K562 (cell line): Measurements from ENCODE around the gene CRELD2. TPM values are rescaled to one million over a fixed set of nuclear protein-coding genes. Genes with fewer than 3 reads are reported as not detected.

Source experiments
- ATAC-seq: fragments of 200-7000 bp; cut with Tn5 transposase; 3 replicates; pipeline ENCODE4 v1.9.1; 2020; ENCODE audit warnings: moderate library complexity
- BruUV-seq: library from RNA; stranded (reverse); fragments of 400-500 nt; replicated peaks from 2 replicates; lab custom pipeline; 2021; lab: Mats Ljungman, UMichigan
- CTCF ChIA-PET: fragments of 300-600 bp; formaldehyde crosslinking; extraction: SDS; loops from one replicate; lab custom pipeline; 2021; ENCODE audit warnings: low intra/inter-chr PET ratio; lab: Yijun Ruan, JAX
- POLR2A ChIA-PET: fragments of 300-600, 350-650 bp; sonication (Branson Sonifier 250); formaldehyde crosslinking; extraction: SDS; loops from one replicate; lab custom pipeline; 2021; ENCODE audit warnings: antibody characterized with exemption, inconsistent platforms; lab: Yijun Ruan, JAX
- DNase-seq, 4 experiments: peaks; one replicate each; pipeline versions ENCODE4 v3.0.0 to v3.0.0-alpha.2; 2011 to 2018; ENCODE audit warnings: low spot score in 3 of 4, mixed read lengths in 3 of 4; ENCODE audit errors: extremely low read depth in 1 of 4
- FAIRE-seq: peaks from 2 replicates; lab custom pipeline; 2011; peaks lifted over from hg19 to GRCh38; lab: Jason Lieb, UNC
- H2AFZ ChIP-seq: 2 replicates; pipeline ENCODE4 v1.6.0; 2011; ENCODE audit warnings: low read depth, low read length, control low read depth, inconsistent platforms
- H3K27ac ChIP-seq: fragments of 200-600 bp; 3 replicates; pipeline ENCODE4 v1.8.0; 2011; ENCODE audit warnings: low read depth, mild to moderate bottlenecking, control low read depth, inconsistent platforms, low read length, moderate library complexity, mixed read lengths; ENCODE audit errors: extremely low read depth
- H3K27me3 ChIP-seq, 2 experiments: fragments of 300-600 bp in 1 of 2; 2 replicates in 1 of 2; 3 replicates in 1 of 2; pipeline versions ENCODE4 v1.6.0 to v1.8.0; 2011; ENCODE audit warnings: inconsistent platforms in 2 of 2, low read length in 2 of 2, mild to moderate bottlenecking in 1 of 2, mixed read lengths in 1 of 2, moderate library complexity in 1 of 2; ENCODE audit not compliant: control insufficient read depth in 2 of 2, insufficient read depth in 2 of 2
- H3K36me3 ChIP-seq: fragments of 300-600 bp; 3 replicates; pipeline ENCODE4 v1.8.0; 2011; ENCODE audit warnings: mild to moderate bottlenecking, low read length, inconsistent platforms; ENCODE audit not compliant: control insufficient read depth, insufficient read depth
- H3K4me1 ChIP-seq, 2 experiments: fragments of 200-600 bp in 1 of 2; replicated peaks in 1 of 2; 2 replicates in 1 of 2; 3 replicates in 1 of 2; pipeline versions ENCODE4 v1.5.1 to v1.8.0; 2011; ENCODE audit warnings: inconsistent platforms in 2 of 2, low read length in 2 of 2, mild to moderate bottlenecking in 1 of 2, mixed read lengths in 1 of 2, moderate library complexity in 1 of 2; ENCODE audit not compliant: control insufficient read depth in 2 of 2, insufficient read depth in 2 of 2
- H3K4me2 ChIP-seq: 2 replicates; pipeline ENCODE4 v1.6.1; 2011; ENCODE audit warnings: low read length, control low read depth, inconsistent platforms, mixed read lengths; ENCODE audit not compliant: insufficient read depth
- H3K4me3 ChIP-seq: fragments of 200-600 bp; sonication (generic), shearing (Covaris generic); 2 replicates; pipeline ENCODE4 v1.5.1; 2016; ENCODE audit warnings: control low read depth, inconsistent platforms
- H3K79me2 ChIP-seq: fragments of 200-600 bp; 3 replicates; pipeline ENCODE4 v1.8.0; 2011; ENCODE audit warnings: low read length, inconsistent platforms; ENCODE audit not compliant: control insufficient read depth, insufficient read depth
- H3K9ac ChIP-seq, 2 experiments: 2 replicates each; pipeline versions ENCODE4 v1.6.0 to v1.6.1; 2011; ENCODE audit warnings: low read depth in 2 of 2, low read length in 2 of 2, control low read depth in 1 of 2, inconsistent platforms in 1 of 2, mild to moderate bottlenecking in 1 of 2, mixed read lengths in 1 of 2; ENCODE audit not compliant: insufficient read depth in 1 of 2
- H3K9me1 ChIP-seq: one replicate; pipeline ENCODE4 v1.6.0; 2011; ENCODE audit warnings: inconsistent platforms, mild to moderate bottlenecking, low read length, moderate library complexity; ENCODE audit not compliant: control insufficient read depth, insufficient read depth
- H3K9me3 ChIP-seq: replicated peaks from 2 replicates; pipeline ENCODE4 v1.5.1; 2011; ENCODE audit warnings: low read depth, low read length, inconsistent platforms; ENCODE audit not compliant: control insufficient read depth, insufficient read depth
- H4K20me1 ChIP-seq: replicated peaks from 2 replicates; pipeline ENCODE4 v1.6.1; 2011; ENCODE audit warnings: low read length, inconsistent platforms, mixed read lengths; ENCODE audit not compliant: control insufficient read depth, insufficient read depth
- CBFB ChIP-seq: sonication (generic); formaldehyde crosslinking; IDR thresholded peaks from 2 replicates; pipeline ENCODE4 v1.4.0; 2020; ENCODE audit warnings: mild to moderate bottlenecking, missing genetic modification reagents
- CCAR2 ChIP-seq: fragments of 200-400 bp; formaldehyde crosslinking; IDR thresholded peaks from 2 replicates; pipeline ENCODE4 v1.6.1; 2017; ENCODE audit warnings: mild to moderate bottlenecking, low read depth, low read length
- CHD2 ChIP-seq: IDR thresholded peaks from 2 replicates; pipeline ENCODE4 v1.6.1; 2011; ENCODE audit warnings: low read depth, low read length
- FOXK2 ChIP-seq, 2 experiments: fragments of 450-650 bp; IDR thresholded peaks in 1 of 2; conservative IDR thresholded peaks in 1 of 2; 2 replicates each; pipeline ENCODE4 v1.6.1; 2016; ENCODE audit warnings: low read depth in 2 of 2, mild to moderate bottlenecking in 1 of 2
- MEF2D ChIP-seq: conservative IDR thresholded peaks from 2 replicates; pipeline ENCODE4 v1.6.1; 2016; ENCODE audit warnings: low read depth, missing genetic modification characterization, missing compliant biosample characterization
- NR2C2 ChIP-seq, 2 experiments: fragments of 200-800 bp in 1 of 2; sonication (Bioruptor generic) in 1 of 2; sonication (generic) in 1 of 2; formaldehyde crosslinking in 1 of 2; IDR thresholded peaks; 2 replicates each; pipeline versions ENCODE4 v1.6.1 to v1.8.0; 2016 to 2022; ENCODE audit warnings: mild to moderate bottlenecking in 1 of 2, missing compliant biosample characterization in 1 of 2, missing genetic modification characterization in 1 of 2, missing genetic modification reagents in 1 of 2
- RAD51 ChIP-seq: fragments of 450-650 bp; IDR thresholded peaks from 2 replicates; pipeline ENCODE4 v1.7.1; 2016; ENCODE audit warnings: low read depth, mild to moderate bottlenecking, borderline replicate concordance
- RBM25 ChIP-seq: fragments of 200-400 bp; formaldehyde crosslinking; IDR thresholded peaks from 2 replicates; pipeline ENCODE4 v1.6.1; 2018; ENCODE audit warnings: low read length, low read depth, moderate library complexity; ENCODE audit not compliant: severe bottlenecking
- RUNX1 ChIP-seq: sonication (generic); IDR thresholded peaks from 2 replicates; pipeline ENCODE4 v1.6.1; 2016; ENCODE audit warnings: antibody characterized with exemption, low read depth
- U2AF1 ChIP-seq: fragments of 200-400 bp; formaldehyde crosslinking; optimal IDR thresholded peaks from 2 replicates; pipeline ENCODE3; 2017; ENCODE audit warnings: mild to moderate bottlenecking, low read depth, low read length, moderate library complexity
- ZFX ChIP-seq: sonication (generic); formaldehyde crosslinking; IDR thresholded peaks from 2 replicates; pipeline ENCODE4 v1.8.0; 2022; ENCODE audit warnings: mild to moderate bottlenecking, missing genetic modification reagents, moderate library complexity
- ZNF408 ChIP-seq: fragments of 250-450 bp; sonication (Bioruptor Pico); IDR thresholded peaks from 2 replicates; pipeline ENCODE4 v1.4.0; 2020; ENCODE audit warnings: low read depth, mild to moderate bottlenecking, moderate library complexity
- WGBS: fragments of 100-300 bp; shearing (Covaris generic); methylation state at CpG from one replicate; pipeline ENCODE4 v1.1.6; 2016; ENCODE audit warnings: low coverage, mixed read lengths; ENCODE audit not compliant: insufficient coverage; ENCODE audit errors: missing lambda C conversion rate; 5-methylcytosine and 5-hydroxymethylcytosine counted together
- in situ Hi-C: fragments of 300-500 bp; cut with MboI; formaldehyde crosslinking; loops from 4 replicates; pipeline ENCODE4 v1.15.0; 2018; ENCODE audit warnings: inconsistent platforms, mixed read lengths
- intact Hi-C: fragments of 100-400 bp; cut with micrococcal nuclease; formaldehyde crosslinking; loops from 2 replicates; pipeline ENCODE4 v1.14.2; 2022
- polyA plus RNA-seq, 8 experiments: library from polyadenylated mRNA; depleted of rRNA in 4 of 8; stranded (reverse) in 5 of 8; unstranded in 3 of 8; fragments of >200 nt; fragmentation: Nextera tagmentation in 2 of 8; fragmentation: Illumina TruSeq in 1 of 8; extraction: Ambion mirVana in 2 of 8; extraction: Trizol in 1 of 8; gene quantifications; 2 replicates each; pipeline versions ENCODE4 v1.2.1 to v1.2.3, GENCODE V29; 2011 to 2014; ENCODE audit warnings: inconsistent platforms in 1 of 8, missing spikeins in 1 of 8
- total RNA-seq, 7 experiments: library from RNA; depleted of rRNA in 6 of 7; stranded (reverse); fragments of >200 nt in 6 of 7; fragmentation: Illumina TruSeq in 2 of 7; extraction: Trizol in 2 of 7; gene quantifications; 2 replicates each; pipeline versions ENCODE4 v1.2.1 to v1.2.3, GENCODE V29; 2011 to 2021; ENCODE audit warnings: low replicate concordance in 1 of 7
- TF ChIP-seq, protein P1 (sequence below): fragments of 450-650 bp; formaldehyde crosslinking; IDR thresholded peaks from 2 replicates; pipeline ENCODE4 v1.4.0; 2022; ENCODE audit warnings: missing genetic modification characterization
- TF ChIP-seq, protein P2 (sequence below): sonication (generic); formaldehyde crosslinking; IDR thresholded peaks from 2 replicates; pipeline ENCODE4 v1.8.1; 2022; ENCODE audit warnings: missing genetic modification reagents
- TF ChIP-seq, protein P3 (sequence below), 2 experiments: fragments of 450-650 bp; IDR thresholded peaks; 2 replicates each; pipeline ENCODE4 v1.6.1; 2016
- TF ChIP-seq, protein P4 (sequence below): fragments of 250-450 bp; sonication (Bioruptor Pico); IDR thresholded peaks from 2 replicates; pipeline ENCODE4 v1.5.0; 2020; ENCODE audit warnings: mild to moderate bottlenecking

Gene CRELD2
- total and polyA plus RNA-seq, 9 of the 15 experiments (the other 6 are each of a cell fraction or from before 2014, with no cell fraction given), result 0.96 to 25.3 (median 8.8) TPM

DNA sequence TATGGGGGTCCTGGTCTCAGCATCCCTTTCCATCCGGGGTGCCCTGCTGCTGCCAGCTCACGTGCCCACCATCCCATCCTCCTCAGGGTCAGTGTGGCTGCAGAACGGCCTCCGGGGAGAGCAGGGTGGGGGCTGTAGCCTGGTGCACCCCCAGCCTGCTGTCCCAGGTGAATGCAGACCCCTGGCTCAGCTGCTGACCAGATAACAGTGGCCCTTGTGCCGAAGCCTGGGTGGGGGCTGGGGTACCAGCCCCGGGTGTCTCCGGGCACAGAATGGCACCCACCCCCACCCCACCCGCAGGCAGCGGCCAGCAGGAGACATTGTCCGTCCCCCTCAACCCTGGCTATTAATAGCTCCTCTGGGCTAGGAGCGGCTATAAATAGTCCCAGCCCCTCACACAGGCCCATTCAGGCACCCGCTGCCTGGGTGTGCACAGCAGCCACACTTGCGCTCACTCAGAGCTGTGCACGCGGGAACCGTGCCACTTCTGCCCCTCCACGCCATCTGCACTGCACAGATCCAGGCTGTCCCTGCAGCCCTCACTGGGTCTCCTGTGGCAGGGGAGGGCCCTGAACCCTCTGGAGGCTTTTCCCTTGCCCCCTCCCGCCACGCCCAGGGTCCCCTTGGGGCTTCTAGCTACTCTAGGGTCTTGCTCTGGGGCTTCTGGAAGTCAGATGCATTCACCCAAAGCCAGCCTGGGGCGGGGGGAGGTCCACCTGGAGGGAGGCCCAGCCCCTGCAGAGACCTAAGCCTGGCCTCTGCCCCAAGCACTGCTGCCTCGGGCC, 18.7 kb downstream of the CRELD2 start:
- no peak overlapping the region for H3K4me3 ChIP-seq
- TF ChIP-seq U2AF1, result no peak
- TF ChIP-seq CHD2, result no peak
- TF ChIP-seq RAD51, result no peak
- no peak for TF ChIP-seq NR2C2 (CRISPR knock-in tag; IDR thresholded peaks at IDR 0.05)
- no peak for TF ChIP-seq NR2C2 (tag; IDR thresholded peaks at IDR 0.05)
- no peak for TF ChIP-seq CCAR2
- TF ChIP-seq ZNF408 (CRISPR knock-in tag), result no peak
- TF ChIP-seq, protein P1, sequence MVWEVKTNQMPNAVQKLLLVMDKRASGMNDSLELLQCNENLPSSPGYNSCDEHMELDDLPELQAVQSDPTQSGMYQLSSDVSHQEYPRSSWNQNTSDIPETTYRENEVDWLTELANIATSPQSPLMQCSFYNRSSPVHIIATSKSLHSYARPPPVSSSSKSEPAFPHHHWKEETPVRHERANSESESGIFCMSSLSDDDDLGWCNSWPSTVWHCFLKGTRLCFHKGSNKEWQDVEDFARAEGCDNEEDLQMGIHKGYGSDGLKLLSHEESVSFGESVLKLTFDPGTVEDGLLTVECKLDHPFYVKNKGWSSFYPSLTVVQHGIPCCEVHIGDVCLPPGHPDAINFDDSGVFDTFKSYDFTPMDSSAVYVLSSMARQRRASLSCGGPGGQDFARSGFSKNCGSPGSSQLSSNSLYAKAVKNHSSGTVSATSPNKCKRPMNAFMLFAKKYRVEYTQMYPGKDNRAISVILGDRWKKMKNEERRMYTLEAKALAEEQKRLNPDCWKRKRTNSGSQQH (CRISPR knock-in tag), result no peak
- no peak for TF ChIP-seq RUNX1
- no peak for TF ChIP-seq CBFB (CRISPR knock-in tag)
- TF ChIP-seq RBM25, result no peak
- no peak for TF ChIP-seq FOXK2 (conservative IDR thresholded peaks at IDR 0.05 in 1 of 2, IDR thresholded peaks at IDR 0.05 in 1 of 2; ENCODE audit: low read depth in 2 of 2)
- no peak for TF ChIP-seq ZFX (CRISPR knock-in tag)
- TF ChIP-seq, protein P2, sequence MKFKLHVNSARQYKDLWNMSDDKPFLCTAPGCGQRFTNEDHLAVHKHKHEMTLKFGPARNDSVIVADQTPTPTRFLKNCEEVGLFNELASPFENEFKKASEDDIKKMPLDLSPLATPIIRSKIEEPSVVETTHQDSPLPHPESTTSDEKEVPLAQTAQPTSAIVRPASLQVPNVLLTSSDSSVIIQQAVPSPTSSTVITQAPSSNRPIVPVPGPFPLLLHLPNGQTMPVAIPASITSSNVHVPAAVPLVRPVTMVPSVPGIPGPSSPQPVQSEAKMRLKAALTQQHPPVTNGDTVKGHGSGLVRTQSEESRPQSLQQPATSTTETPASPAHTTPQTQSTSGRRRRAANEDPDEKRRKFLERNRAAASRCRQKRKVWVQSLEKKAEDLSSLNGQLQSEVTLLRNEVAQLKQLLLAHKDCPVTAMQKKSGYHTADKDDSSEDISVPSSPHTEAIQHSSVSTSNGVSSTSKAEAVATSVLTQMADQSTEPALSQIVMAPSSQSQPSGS (CRISPR knock-in tag), result no peak
- TF ChIP-seq, protein P3, sequence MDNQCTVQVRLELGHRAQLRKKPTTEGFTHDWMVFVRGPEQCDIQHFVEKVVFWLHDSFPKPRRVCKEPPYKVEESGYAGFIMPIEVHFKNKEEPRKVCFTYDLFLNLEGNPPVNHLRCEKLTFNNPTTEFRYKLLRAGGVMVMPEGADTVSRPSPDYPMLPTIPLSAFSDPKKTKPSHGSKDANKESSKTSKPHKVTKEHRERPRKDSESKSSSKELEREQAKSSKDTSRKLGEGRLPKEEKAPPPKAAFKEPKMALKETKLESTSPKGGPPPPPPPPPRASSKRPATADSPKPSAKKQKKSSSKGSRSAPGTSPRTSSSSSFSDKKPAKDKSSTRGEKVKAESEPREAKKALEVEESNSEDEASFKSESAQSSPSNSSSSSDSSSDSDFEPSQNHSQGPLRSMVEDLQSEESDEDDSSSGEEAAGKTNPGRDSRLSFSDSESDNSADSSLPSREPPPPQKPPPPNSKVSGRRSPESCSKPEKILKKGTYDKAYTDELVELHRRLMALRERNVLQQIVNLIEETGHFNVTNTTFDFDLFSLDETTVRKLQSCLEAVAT (IDR thresholded peaks at IDR 0.05), result no peak
- TF ChIP-seq, protein P4, sequence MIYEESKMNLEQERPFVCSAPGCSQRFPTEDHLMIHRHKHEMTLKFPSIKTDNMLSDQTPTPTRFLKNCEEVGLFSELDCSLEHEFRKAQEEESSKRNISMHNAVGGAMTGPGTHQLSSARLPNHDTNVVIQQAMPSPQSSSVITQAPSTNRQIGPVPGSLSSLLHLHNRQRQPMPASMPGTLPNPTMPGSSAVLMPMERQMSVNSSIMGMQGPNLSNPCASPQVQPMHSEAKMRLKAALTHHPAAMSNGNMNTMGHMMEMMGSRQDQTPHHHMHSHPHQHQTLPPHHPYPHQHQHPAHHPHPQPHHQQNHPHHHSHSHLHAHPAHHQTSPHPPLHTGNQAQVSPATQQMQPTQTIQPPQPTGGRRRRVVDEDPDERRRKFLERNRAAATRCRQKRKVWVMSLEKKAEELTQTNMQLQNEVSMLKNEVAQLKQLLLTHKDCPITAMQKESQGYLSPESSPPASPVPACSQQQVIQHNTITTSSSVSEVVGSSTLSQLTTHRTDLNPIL, result no peak
- no peak for TF ChIP-seq MEF2D (tag)

More for the DNA sequence above, 18.7 kb downstream of the CRELD2 start:
- in situ Hi-C loops (no loop called here), intact Hi-C loops (no loop called here)
- no peak for FAIRE-seq
- Histone ChIP-seq H3K27ac (no peak overlapping the region; the same call in 2 of the 3 replicates), H3K4me2 (no peak overlapping the region), H3K27me3 (no peaks in the 10 kb centered on the region), H2AFZ (no peak overlapping the region), H3K36me3 (no peaks in the 10 kb centered on the region), H3K9me3 (no peaks in the 10 kb centered on the region), H3K9ac (peak overlapping the region in 1 of 2 experiments; percentile 86; a peak in 2 of 4 replicates), H3K9me1 (no peaks in the 10 kb centered on the region), H4K20me1 (no peaks in the 10 kb centered on the region), H3K4me1 (peaks cover 18 to 61% of the 10 kb centered on the region in 2 experiments), H3K79me2 (no peaks in the 10 kb centered on the region)
- POLR2A ChIA-PET, result no interaction called here
- no peak for DNase-seq
- 82% methylated on average over 7 of the region's 21 CpGs for WGBS
- CTCF ChIA-PET, result no interaction called here
- ATAC-seq, result no peak
- BruUV-seq, result no TSS peak
